Measurements from ENCODE around the gene DYNC1LI2. TPM values are rescaled to one million over a fixed set of nuclear protein-coding genes. Genes with fewer than 3 reads are reported as not detected.
A peak's percentile ranks its signal among the peaks of the same experiment; 100 is the strongest.

Gene DYNC1LI2
- total and polyA plus RNA-seq, 9 of the 15 experiments (the other 6 are each of a cell fraction or from before 2014, with no cell fraction given), result 5.1 to 48.9 (median 38.2) TPM

DNA sequence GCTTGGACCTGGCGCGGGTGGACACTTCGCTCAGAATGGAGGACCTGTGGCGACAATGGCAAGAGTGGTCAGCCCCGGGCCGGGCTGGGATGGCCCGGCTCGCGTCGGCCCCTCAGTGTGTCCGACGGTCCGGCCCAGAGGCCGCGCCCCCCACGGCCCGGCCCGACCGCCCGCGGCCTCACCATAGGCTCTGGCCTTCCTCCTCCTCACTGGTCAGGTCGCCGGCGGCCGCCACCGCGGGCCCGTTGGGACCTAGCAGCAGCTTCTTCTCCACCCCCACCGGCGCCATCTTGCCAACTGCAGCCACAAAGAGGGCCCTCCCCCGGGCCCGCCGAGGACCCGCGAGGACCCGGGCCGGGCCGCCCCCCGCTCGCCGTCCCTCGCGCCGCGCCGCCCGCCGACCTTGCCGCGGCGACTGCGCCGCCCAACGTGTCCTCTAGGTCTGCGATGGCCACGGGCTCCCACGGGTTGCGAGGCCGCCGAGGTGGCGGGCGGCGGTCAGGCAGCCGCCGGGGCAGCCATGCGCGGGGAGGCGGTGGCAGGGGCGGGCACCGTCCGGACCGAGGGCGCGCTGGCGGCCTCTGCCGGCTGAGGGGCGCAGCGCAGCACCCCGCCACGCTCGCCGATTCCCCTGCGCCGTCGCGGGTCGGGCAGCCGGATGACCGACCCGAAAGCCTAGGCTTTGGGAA, at the start of gene DYNC1LI2 (continued):
- TF ChIP-seq, protein P1, sequence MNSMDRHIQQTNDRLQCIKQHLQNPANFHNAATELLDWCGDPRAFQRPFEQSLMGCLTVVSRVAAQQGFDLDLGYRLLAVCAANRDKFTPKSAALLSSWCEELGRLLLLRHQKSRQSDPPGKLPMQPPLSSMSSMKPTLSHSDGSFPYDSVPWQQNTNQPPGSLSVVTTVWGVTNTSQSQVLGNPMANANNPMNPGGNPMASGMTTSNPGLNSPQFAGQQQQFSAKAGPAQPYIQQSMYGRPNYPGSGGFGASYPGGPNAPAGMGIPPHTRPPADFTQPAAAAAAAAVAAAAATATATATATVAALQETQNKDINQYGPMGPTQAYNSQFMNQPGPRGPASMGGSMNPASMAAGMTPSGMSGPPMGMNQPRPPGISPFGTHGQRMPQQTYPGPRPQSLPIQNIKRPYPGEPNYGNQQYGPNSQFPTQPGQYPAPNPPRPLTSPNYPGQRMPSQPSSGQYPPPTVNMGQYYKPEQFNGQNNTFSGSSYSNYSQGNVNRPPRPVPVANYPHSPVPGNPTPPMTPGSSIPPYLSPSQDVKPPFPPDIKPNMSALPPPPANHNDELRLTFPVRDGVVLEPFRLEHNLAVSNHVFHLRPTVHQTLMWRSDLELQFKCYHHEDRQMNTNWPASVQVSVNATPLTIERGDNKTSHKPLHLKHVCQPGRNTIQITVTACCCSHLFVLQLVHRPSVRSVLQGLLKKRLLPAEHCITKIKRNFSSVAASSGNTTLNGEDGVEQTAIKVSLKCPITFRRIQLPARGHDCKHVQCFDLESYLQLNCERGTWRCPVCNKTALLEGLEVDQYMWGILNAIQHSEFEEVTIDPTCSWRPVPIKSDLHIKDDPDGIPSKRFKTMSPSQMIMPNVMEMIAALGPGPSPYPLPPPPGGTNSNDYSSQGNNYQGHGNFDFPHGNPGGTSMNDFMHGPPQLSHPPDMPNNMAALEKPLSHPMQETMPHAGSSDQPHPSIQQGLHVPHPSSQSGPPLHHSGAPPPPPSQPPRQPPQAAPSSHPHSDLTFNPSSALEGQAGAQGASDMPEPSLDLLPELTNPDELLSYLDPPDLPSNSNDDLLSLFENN (IDR thresholded peaks at IDR 0.05; ENCODE audit: low read depth in 2 of 2, low read length in 2 of 2), result no peak
- TF ChIP-seq ZNF282 (CRISPR knock-in tag; IDR thresholded peaks at IDR 0.05) (peak; percentile 32; the same call in 1 of the 2 replicates), ETS2 (tag; IDR thresholded peaks at IDR 0.05; ENCODE audit: borderline replicate concordance, poor library complexity, severe bottlenecking) (no peak), ZNF707 (CRISPR knock-in tag; conservative IDR thresholded peaks at IDR 0.05) (no peak)
- TF ChIP-seq, protein P2, sequence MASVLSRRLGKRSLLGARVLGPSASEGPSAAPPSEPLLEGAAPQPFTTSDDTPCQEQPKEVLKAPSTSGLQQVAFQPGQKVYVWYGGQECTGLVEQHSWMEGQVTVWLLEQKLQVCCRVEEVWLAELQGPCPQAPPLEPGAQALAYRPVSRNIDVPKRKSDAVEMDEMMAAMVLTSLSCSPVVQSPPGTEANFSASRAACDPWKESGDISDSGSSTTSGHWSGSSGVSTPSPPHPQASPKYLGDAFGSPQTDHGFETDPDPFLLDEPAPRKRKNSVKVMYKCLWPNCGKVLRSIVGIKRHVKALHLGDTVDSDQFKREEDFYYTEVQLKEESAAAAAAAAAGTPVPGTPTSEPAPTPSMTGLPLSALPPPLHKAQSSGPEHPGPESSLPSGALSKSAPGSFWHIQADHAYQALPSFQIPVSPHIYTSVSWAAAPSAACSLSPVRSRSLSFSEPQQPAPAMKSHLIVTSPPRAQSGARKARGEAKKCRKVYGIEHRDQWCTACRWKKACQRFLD (CRISPR knock-in tag; IDR thresholded peaks at IDR 0.05), result peak; percentile 83; the same call in 1 of the 2 replicates
- TF ChIP-seq, protein P3, sequence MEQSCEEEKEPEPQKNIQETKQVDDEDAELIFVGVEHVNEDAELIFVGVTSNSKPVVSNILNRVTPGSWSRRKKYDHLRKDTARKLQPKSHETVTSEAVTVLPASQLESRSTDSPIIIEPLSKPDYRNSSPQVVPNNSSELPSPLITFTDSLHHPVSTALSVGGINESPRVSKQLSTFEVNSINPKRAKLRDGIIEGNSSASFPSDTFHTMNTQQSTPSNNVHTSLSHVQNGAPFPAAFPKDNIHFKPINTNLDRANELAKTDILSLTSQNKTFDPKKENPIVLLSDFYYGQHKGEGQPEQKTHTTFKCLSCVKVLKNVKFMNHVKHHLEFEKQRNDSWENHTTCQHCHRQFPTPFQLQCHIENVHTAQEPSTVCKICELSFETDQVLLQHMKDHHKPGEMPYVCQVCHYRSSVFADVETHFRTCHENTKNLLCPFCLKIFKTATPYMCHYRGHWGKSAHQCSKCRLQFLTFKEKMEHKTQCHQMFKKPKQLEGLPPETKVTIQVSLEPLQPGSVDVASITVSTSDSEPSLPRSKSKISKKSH (CRISPR knock-in tag; IDR thresholded peaks at IDR 0.05), result no peak
- TF ChIP-seq, protein P4, sequence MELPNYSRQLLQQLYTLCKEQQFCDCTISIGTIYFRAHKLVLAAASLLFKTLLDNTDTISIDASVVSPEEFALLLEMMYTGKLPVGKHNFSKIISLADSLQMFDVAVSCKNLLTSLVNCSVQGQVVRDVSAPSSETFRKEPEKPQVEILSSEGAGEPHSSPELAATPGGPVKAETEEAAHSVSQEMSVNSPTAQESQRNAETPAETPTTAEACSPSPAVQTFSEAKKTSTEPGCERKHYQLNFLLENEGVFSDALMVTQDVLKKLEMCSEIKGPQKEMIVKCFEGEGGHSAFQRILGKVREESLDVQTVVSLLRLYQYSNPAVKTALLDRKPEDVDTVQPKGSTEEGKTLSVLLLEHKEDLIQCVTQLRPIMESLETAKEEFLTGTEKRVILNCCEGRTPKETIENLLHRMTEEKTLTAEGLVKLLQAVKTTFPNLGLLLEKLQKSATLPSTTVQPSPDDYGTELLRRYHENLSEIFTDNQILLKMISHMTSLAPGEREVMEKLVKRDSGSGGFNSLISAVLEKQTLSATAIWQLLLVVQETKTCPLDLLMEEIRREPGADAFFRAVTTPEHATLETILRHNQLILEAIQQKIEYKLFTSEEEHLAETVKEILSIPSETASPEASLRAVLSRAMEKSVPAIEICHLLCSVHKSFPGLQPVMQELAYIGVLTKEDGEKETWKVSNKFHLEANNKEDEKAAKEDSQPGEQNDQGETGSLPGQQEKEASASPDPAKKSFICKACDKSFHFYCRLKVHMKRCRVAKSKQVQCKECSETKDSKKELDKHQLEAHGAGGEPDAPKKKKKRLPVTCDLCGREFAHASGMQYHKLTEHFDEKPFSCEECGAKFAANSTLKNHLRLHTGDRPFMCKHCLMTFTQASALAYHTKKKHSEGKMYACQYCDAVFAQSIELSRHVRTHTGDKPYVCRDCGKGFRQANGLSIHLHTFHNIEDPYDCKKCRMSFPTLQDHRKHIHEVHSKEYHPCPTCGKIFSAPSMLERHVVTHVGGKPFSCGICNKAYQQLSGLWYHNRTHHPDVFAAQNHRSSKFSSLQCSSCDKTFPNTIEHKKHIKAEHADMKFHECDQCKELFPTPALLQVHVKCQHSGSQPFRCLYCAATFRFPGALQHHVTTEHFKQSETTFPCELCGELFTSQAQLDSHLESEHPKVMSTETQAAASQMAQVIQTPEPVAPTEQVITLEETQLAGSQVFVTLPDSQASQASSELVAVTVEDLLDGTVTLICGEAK (IDR thresholded peaks at IDR 0.05), result no peak
- TF ChIP-seq, protein P4 (CRISPR knock-in tag; IDR thresholded peaks at IDR 0.05), result no peak

Data from K562 (cell line).